Liver (tissue), 9 donors: ENCODE measurements around the gene NCOA3. TPM values are rescaled to one million over a fixed set of nuclear protein-coding genes. Genes with fewer than 3 reads are reported as not detected.

Experiments used
- DNase-seq: peaks from one replicate; pipeline ENCODE4 v3.0.0-alpha.2; 2017; ENCODE audit warnings: low spot score
- H3K27ac ChIP-seq, 2 donors: one replicate each; pipeline ENCODE4 v1.7.0; 2013; ENCODE audit warnings: inconsistent platforms in 2 of 2, low read length in 2 of 2, control low read depth in 1 of 2, low read depth in 1 of 2, mild to moderate bottlenecking in 1 of 2
- H3K27me3 ChIP-seq, 4 donors: one replicate each; pipeline versions ENCODE4 v1.6.1 to v1.7.0; 2013; ENCODE audit warnings: low read length in 3 of 4, inconsistent platforms in 1 of 4, mild to moderate bottlenecking in 1 of 4, moderate library complexity in 1 of 4; ENCODE audit not compliant: control insufficient read depth in 4 of 4, insufficient read depth in 4 of 4
- H3K36me3 ChIP-seq, 4 donors: one replicate each; pipeline versions ENCODE4 v1.6.1 to v1.7.0; 2013; ENCODE audit warnings: low read length in 3 of 4, mild to moderate bottlenecking in 3 of 4, low read depth in 1 of 4, moderate library complexity in 1 of 4; ENCODE audit not compliant: control insufficient read depth in 4 of 4, insufficient read depth in 3 of 4
- H3K4me1 ChIP-seq, 4 donors: one replicate each; pipeline versions ENCODE4 v1.6.1 to v1.7.0; 2013; ENCODE audit warnings: low read length in 3 of 4, mild to moderate bottlenecking in 3 of 4, moderate library complexity in 1 of 4; ENCODE audit not compliant: control insufficient read depth in 4 of 4, insufficient read depth in 4 of 4
- H3K4me3 ChIP-seq, 3 donors: one replicate each; pipeline versions ENCODE4 v1.6.1 to v1.7.0; 2013; ENCODE audit warnings: low read length in 3 of 3, control low read depth in 1 of 3, low read depth in 1 of 3, mild to moderate bottlenecking in 1 of 3
- H3K9ac ChIP-seq, 2 donors: one replicate each; pipeline ENCODE4 v1.7.0; 2013; ENCODE audit warnings: low read length in 2 of 2, mild to moderate bottlenecking in 2 of 2, moderate library complexity in 2 of 2, control low read depth in 1 of 2, low read depth in 1 of 2
- H3K9me3 ChIP-seq, 4 donors: one replicate each; pipeline versions ENCODE4 v1.6.1 to v1.7.0; 2013; ENCODE audit warnings: low read length in 3 of 4; ENCODE audit not compliant: control insufficient read depth in 4 of 4
- CTCF ChIP-seq: fragments of 150-350 bp; IDR thresholded peaks from 2 replicates; pipeline ENCODE4 v1.5.1; 2017; ENCODE audit warnings: improper control_type of control experiment, low read depth, low read length; ENCODE audit not compliant: missing input control
- EGR1 ChIP-seq, 2 donors: IDR thresholded peaks; 2 replicates each; pipeline ENCODE4 v1.6.1; 2016 to 2018; ENCODE audit warnings: antibody characterized with exemption in 2 of 2, low read depth in 2 of 2
- FOXA1 ChIP-seq: IDR thresholded peaks from 2 replicates; pipeline ENCODE4 v1.6.1; 2016; ENCODE audit warnings: antibody characterized with exemption
- FOXA2 ChIP-seq: IDR thresholded peaks from 2 replicates; pipeline ENCODE4 v1.6.1; 2016; ENCODE audit warnings: antibody characterized with exemption
- GABPA ChIP-seq, 2 donors: IDR thresholded peaks in 1 of 2; conservative IDR thresholded peaks in 1 of 2; 2 replicates each; pipeline ENCODE4 v1.6.1; 2016; ENCODE audit warnings: antibody characterized with exemption in 2 of 2, mild to moderate bottlenecking in 1 of 2, moderate library complexity in 1 of 2
- HNF4A ChIP-seq, 2 donors: conservative IDR thresholded peaks; 2 replicates each; pipeline ENCODE4 v1.6.1; 2016; ENCODE audit warnings: antibody characterized with exemption in 2 of 2, mild to moderate bottlenecking in 2 of 2
- JUND ChIP-seq, 2 donors: IDR thresholded peaks; 2 replicates each; pipeline ENCODE4 v1.6.1; 2016; ENCODE audit warnings: antibody characterized with exemption in 2 of 2
- MAX ChIP-seq: IDR thresholded peaks from 2 replicates; pipeline ENCODE4 v1.6.1; 2016; ENCODE audit warnings: antibody characterized with exemption
- NR2F2 ChIP-seq: IDR thresholded peaks from 2 replicates; pipeline ENCODE4 v1.6.1; 2016; ENCODE audit warnings: antibody characterized with exemption
- RAD21 ChIP-seq, 2 donors: IDR thresholded peaks; 2 replicates each; pipeline ENCODE4 v1.6.1; 2016; ENCODE audit warnings: antibody characterized with exemption in 2 of 2, mild to moderate bottlenecking in 2 of 2
- REST ChIP-seq: IDR thresholded peaks from 2 replicates; pipeline ENCODE4 v1.6.1; 2016; ENCODE audit warnings: antibody characterized with exemption, mild to moderate bottlenecking
- RXRA ChIP-seq, 2 donors: IDR thresholded peaks; 2 replicates each; pipeline ENCODE4 v1.6.1; 2017 to 2018; ENCODE audit warnings: antibody characterized with exemption in 2 of 2, mild to moderate bottlenecking in 1 of 2
- SP1 ChIP-seq: IDR thresholded peaks from 2 replicates; pipeline ENCODE4 v1.6.1; 2018; ENCODE audit warnings: antibody characterized with exemption, mild to moderate bottlenecking
- TAF1 ChIP-seq: conservative IDR thresholded peaks from 2 replicates; pipeline ENCODE4 v1.6.1; 2016; ENCODE audit warnings: antibody characterized with exemption, mild to moderate bottlenecking
- YY1 ChIP-seq: IDR thresholded peaks from 2 replicates; pipeline ENCODE4 v1.6.1; 2016; ENCODE audit warnings: antibody characterized with exemption, mild to moderate bottlenecking
- ZBTB33 ChIP-seq: IDR thresholded peaks from 2 replicates; pipeline ENCODE4 v1.6.1; 2016; ENCODE audit warnings: antibody characterized with exemption
- WGBS: extraction: QIAGEN DNeasy Blood & Tissue Kit; methylation state at CpG from one replicate; pipeline ENCODE4 v1.1.7; 2013; 5-methylcytosine and 5-hydroxymethylcytosine counted together
- polyA plus RNA-seq, 2 donors: library from polyadenylated mRNA; stranded (reverse) in 1 of 2; unstranded in 1 of 2; fragments of 200-250 nt in 1 of 2; fragments of >200 nt in 1 of 2; fragmentation: Nextera tagmentation in 1 of 2; extraction: Ambion mirVana in 1 of 2; gene quantifications; one replicate each; pipeline versions ENCODE4 v1.2.1 to v1.2.3, GENCODE V29; 2013 to 2015
- total RNA-seq, 2 donors: library from RNA; depleted of rRNA; stranded (reverse); fragments of >200 nt; gene quantifications; one replicate each; pipeline ENCODE4 v1.2.3, GENCODE V29; 2014
- donor health status: healthy.
- donor health status: healthy.
- donor health status: healthy.
- donor health status: healthy.
- donor health status: healthy.

Gene NCOA3
- total and polyA plus RNA-seq, 4 donors = 3.8 to 18.2 (median 8.9) TPM

DNA sequence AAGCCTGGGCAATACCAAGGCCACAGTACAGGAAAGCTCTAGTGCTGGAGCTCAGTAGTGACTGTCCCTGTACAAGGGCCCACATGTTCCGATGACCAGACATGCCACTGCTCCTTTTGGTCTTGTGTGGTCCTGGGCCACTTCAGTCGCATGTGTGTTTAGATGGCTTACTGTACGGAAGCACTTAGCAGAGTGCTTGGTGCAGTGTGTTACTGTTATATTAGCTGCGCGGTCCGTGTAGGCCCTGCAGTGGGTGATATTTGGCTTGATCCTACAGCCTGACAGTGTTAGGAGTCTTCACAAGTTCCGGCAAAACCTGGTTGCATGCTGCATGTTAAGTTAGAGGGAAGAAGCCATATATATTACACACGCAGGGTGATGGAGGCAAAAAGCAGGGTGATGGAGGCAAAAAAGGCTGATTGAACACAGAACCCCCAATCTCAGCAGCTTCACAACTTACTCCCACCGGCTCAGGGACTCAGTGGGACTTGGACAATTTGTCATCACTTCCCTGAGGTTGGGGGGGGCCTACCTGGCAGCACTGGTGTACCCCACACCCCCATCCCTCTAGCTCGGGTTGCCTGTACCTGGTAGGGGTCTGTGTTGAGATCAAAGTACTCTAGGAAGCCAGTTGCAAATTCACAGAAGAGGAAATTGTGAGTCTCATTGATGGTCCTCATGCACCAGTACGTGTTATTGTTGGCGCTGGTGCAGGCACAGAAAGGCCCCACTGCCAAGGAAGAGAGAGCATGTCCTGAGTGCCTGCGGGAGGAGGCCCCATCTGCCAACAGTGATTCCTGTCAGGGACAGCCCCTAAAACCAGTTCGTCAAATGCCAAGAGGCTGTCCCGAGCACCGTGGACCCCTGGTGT lies 161.0 kb downstream of the NCOA3 start:
- 95% methylated on average over 16 of the region's 16 CpGs for WGBS
- H3K4me1 ChIP-seq = no peaks in the 10 kb centered on the region
- no peak for DNase-seq
- no peak overlapping the region for H3K4me3 ChIP-seq
- H3K9ac ChIP-seq = no peak overlapping the region
- no peaks in the 10 kb centered on the region for H3K27me3 ChIP-seq
- TF ChIP-seq SP1 = no peak
- TF ChIP-seq MAX = no peak
- no peak for TF ChIP-seq RAD21 (IDR thresholded peaks at IDR 0.05)
- no peak for TF ChIP-seq REST
- TF ChIP-seq CTCF = no peak
- no peak for TF ChIP-seq YY1
- no peak for TF ChIP-seq GABPA (IDR thresholded peaks at IDR 0.05 in 1 of 2, conservative IDR thresholded peaks at IDR 0.05 in 1 of 2)
- no peak for TF ChIP-seq EGR1 (IDR thresholded peaks at IDR 0.05; ENCODE audit: low read depth in 2 of 2)
- TF ChIP-seq TAF1 = no peak
- TF ChIP-seq ZBTB33 = no peak
- no peak for TF ChIP-seq FOXA2
- no peak for TF ChIP-seq RXRA (IDR thresholded peaks at IDR 0.05)
- no peak for TF ChIP-seq FOXA1
- TF ChIP-seq NR2F2 = no peak
- no peak for TF ChIP-seq JUND (IDR thresholded peaks at IDR 0.05)
- TF ChIP-seq HNF4A (conservative IDR thresholded peaks at IDR 0.05) = no peak
- no peaks in the 10 kb centered on the region for H3K9me3 ChIP-seq
- peaks cover 2 to 20% (median 7%) of the 10 kb centered on the region in 4 donors for H3K36me3 ChIP-seq
- no peak overlapping the region for H3K27ac ChIP-seq
